Activated CD8-positive, alpha-beta memory T cell treated with anti-CD3 and anti-CD28 coated beads, Interleukin-2, amount 50 U/mL, for 1 hour (primary cell): ENCODE results near the gene YOD1.
A peak's percentile ranks its signal among the peaks of the same experiment; 100 is the strongest.

ENCODE experiments used
- DNase-seq: peaks from one replicate; pipeline ENCODE4 v3.0.0-alpha.2; 2020; ENCODE audit errors: extremely low read depth

Gene YOD1

GRCh38 chr1:207072233-207072632, 21.2 kb upstream of the YOD1 start:
- DNase-seq: no peak

DNA sequence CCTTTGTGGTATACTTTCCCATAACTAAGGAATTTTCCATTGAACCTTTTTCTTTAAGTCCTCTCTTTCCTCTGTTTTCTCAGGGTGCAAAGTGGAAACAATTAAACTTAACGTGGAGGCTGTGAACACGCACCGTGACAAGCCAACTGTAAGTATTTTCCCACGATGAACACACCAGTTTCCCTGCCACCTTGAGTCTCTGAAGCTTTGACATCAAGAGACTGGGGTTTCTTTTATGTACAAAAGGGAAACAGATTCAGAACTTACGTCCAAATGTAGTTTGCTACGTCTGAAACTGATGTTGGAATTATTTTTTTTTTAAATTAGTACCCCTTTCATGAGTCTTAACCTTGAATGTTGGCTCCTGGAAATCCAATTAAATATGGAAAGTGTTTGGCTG, 20.4 kb upstream of the YOD1 start:
- no peak for DNase-seq

DNA sequence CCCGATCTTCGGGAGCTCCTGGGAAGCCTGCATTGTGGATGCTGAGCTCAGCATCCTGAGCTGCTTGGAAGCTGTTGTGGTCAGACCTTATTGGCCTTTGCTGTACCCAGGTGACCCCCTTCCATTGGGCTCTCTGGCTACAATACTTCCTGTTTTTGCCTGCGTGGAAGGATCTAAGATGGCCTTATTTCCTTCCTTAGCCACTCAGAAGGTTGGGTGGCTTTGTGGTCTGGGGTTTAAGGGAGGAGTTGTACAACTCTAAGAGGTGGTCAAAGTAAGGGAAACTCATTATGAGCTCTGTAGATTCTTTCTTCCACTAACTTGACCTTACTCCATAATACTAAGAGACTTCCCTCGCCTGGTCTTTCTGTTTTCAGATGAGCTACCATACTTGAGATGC, 19.8 kb upstream of the YOD1 start:
- DNase-seq: no peak

- DNase-seq: no peak
Observed at GRCh38 chr1:207069858-207070506, 19.0 kb upstream of the YOD1 start.

DNA sequence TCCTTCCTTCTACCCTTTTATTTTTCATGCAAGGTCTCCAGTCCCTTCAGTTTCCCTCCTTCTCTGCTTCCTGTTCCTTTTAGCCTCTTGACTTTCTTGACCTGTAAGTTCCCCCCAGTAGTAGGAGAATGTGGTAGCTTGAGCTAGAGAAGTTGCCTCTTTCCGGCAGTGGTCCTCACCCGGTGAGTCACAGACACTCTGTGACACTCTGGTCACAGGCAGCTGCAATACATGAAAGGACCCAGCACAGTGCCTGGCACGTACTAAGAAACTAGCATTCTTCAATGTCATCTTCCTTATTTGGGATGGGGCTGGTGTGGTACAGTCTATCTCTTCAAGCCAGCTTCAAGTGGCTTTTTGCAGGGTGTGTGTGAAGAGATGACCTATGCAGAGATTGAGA, 18.1 kb upstream of the YOD1 start:
- no peak for DNase-seq

GRCh38 chr1:207067665-207068064, 16.7 kb upstream of the YOD1 start:
- no peak for DNase-seq

GRCh38 chr1:207067185-207067584, 16.2 kb upstream of the YOD1 start:
- DNase-seq: no peak

- no peak for DNase-seq
Observed at GRCh38 chr1:207064561-207064960, 13.6 kb upstream of the YOD1 start.

GRCh38 chr1:207063014-207063413, 12.0 kb upstream of the YOD1 start:
- DNase-seq: no peak

DNA sequence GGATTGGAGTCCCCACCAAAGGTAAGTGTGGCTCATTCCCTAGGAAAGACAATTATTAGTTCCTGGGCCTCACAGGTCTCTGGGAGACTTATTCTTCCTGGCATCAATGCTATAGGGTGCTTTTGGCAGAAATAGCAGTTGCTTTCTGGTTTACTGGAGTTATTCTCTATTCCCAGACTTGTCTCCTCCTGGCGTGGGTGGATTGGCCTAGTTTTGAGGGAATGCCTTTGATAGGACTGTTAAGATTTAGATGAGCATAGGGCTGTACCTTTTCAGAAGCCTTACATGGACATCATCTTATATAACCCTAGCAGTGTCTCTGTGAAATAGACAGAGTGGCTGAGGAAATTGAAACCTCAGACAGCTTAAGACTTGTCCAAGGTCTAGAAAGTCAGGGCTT, 11.1 kb upstream of the YOD1 start:
- no peak for DNase-seq

GRCh38 chr1:207060596-207060995, 9.6 kb upstream of the YOD1 start:
- no peak for DNase-seq

DNA sequence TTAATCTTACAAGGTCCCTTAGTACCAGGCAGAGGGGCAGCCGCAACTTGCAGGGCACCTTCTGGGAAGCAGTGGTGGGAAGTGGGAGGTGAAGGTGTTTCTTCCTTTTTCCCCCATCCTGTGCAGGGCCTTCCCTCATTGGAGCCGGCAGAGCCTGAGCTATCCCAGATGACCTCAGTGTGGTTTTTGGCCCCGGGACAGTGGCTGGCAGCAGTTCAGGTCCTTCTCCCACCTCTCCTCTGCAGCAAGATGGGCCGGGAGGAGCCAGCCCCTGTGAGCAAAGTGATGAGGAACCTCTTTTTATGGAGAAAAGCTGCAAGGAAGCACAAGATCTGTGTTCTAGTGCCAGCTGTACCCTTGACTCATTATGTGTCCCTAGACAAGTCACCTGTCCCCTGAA, 8.9 kb upstream of the YOD1 start:
- DNase-seq: no peak

DNA sequence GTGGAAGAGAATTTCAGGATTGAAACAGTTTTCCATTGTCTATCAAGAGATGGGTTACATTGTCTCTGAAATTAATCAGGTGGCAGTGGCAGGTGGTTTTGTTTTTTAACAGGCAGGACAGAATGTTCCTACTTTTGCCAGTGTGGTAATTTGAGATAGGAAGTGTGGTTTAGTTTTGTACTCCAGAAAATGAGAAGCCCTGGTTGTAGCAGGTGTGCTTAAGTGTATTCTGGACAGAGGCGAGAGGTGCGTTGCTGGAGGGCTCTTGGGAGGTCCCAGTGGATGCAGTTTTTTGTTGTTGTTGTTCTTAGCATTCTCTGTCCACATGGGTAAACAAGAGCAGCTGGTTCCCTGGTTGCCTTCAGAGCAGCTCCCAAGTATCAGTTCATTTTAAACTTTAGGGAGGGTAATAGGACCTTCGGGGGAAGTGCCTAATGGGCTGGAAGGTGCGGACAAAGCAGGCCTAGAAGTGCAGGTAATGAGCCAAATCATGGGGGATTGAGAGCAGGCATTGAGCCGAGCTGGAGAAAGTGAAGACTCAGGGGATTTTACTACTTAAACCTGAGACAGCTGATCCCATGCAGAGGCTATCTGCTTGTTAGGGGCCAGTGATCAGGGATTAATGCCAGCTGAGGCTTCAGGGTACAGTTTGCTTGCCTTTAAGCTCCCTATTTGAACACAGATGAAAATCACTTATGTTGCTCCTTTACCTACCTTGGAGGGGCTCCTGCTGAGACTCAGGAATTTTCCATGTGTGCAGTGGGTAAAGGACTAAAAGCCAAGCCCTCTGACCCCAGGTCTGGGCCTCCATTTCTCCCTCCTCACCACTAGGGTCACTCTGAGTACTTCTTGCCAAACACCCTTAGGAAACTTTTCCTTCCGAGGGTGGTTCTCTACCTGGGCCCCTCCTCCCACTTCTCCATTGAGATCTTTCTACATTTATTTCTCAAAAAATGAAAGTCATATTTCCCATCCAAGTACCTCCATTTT, 8.2 kb upstream of the YOD1 start:
- no peak for DNase-seq

GRCh38 chr1:207058252-207058651, 7.2 kb upstream of the YOD1 start:
- DNase-seq: no peak

DNA sequence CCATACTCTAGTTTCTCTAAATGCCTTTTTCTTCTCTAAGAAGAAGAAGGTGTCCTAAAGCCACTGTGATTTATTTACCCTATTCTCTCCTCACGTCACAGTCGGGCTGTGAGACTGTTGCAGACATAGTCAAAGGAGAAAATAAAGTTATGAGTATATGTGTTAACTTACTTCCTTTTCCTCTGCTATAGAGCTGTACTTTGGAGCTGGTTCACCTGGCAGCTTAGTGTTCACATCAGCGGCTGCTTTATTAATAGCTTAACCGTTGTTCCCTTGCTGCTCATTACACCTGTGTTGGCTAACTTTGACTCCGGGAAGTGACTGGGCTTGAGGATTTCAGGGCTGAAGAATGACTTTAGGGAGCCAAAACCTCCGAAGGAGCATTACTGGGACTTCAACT, 5.7 kb upstream of the YOD1 start:
- no peak for DNase-seq

GRCh38 chr1:207055386-207056001, 4.5 kb upstream of the YOD1 start:
- no peak for DNase-seq

GRCh38 chr1:207054491-207054890, 3.5 kb upstream of the YOD1 start:
- DNase-seq: no peak

DNA sequence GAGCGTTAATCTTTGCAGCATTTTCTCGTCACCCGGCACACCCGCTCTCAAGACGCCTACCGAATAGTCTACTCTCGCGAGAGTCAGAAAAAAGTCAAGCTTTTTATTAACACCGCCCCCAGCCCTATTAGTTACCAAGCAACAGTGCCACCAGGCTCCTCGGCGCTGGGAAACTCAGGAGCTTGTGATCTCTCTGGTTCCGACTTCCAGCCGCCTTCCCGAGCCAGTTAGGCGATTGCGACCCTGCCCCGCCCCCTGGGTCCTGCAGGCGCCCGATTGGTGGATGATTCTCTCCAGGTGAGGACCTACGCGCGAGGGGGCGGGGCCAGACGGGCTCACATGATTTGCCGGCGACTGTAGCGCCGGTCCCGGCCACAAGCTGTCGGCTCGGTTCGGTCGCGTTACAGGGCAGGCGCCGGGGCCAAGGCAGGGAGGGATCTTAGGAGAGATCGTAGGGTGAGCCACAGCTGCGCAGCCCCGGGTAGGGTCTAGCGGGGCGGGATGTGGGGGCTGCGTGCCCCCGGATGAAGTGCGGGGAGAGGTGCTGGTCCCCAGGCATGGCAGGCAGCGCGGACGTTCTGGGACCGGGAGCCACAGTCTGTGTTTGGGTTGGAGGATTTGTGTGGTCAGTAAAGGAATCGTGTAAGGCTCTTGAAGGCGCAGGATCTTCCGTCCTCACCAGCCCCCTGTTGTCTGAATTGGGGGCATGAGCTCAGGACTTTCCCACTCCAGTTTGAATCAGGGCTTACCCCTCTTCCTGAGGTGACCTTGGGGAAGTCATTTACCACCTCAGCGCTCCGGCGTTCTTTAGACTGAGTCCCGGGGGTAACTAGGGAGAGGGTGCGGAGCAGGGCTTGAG, 2.1 kb upstream of the YOD1 start, which contains the start of gene PFKFB2:
PFKFB2 (plus strand) TSS at position 365 of the 859 bp plus-strand sequence. CDS start 1,443 bp downstream, outside the sequence.
- DNase-seq: peak; percentile 94

- DNase-seq: peak; percentile 84
Observed at GRCh38 chr1:207050480-207051190, 373 bp downstream of the YOD1 start.

DNA sequence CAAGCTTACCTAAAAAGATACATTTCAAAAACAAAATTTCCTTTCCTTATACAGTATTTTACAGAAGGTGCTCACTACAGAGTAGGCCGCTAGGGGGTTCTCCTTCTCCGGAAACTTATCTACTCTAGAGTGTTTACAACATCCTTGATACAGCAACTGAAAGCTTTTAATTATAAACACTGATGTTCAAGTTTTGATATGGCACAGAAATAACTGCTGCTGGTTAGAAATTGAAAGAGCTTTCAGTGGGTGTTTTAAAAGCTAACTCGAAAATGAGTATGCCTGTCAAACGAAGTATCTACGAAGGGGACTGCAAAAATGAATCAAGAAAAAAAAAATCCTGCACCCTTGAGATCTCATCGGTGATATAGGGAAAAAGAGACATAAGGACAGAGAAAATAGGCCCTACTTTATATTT, 1.0 kb downstream of the YOD1 start:
- DNase-seq: no peak

DNA sequence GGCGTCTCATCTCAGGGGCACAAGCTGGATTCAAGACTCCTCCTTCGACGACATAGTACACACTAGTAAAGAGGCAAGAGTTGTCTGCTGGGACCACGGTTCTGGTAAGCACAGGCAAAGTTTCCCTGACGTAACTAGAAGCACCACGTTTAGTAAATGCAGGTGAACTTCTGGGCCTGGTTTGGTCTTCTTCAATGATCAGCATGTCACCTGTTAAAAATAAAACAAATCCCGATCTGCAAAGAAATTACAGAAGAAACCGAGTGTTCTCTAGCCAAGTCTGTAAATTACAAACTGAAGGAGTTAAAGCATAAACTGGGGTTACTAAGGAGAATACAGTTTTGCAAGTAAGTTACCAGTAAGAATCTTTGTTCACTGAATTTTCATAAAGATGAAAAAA, 1.5 kb downstream of the YOD1 start:
- DNase-seq: no peak
